Left hindlimb (tissue), 1 donor: ENCODE measurements around the gene ARHGAP26.
"Not testable (repeated sequence)": the region's sequence is repeated elsewhere in the genome, so short reads cannot be mapped to it uniquely, and the experiment has no call there.

Experiments used
- DNase-seq: peaks from one replicate; pipeline ENCODE4 v3.0.0-alpha.2; 2018

ARHGAP26 gene

GRCh38 chr5:143101725-143102386 is 331.7 kb downstream of the ARHGAP26 start:
- no peak for DNase-seq

GRCh38 chr5:143102411-143102810 is 332.2 kb downstream of the ARHGAP26 start:
- no peak for DNase-seq

GRCh38 chr5:143105216-143105905 is 335.2 kb downstream of the ARHGAP26 start:
- DNase-seq = no peak

GRCh38 chr5:143106174-143106573 is 336.0 kb downstream of the ARHGAP26 start:
- peak; percentile 72 for DNase-seq

- DNase-seq = no peak
Observed at GRCh38 chr5:143108498-143109128, 338.4 kb downstream of the ARHGAP26 start.

GRCh38 chr5:143110591-143110990 is 340.4 kb downstream of the ARHGAP26 start:
- no peak for DNase-seq

GRCh38 chr5:143111799-143112198 is 341.6 kb downstream of the ARHGAP26 start:
- DNase-seq = no peak

GRCh38 chr5:143113461-143113860 is 343.3 kb downstream of the ARHGAP26 start:
- DNase-seq = no peak

GRCh38 chr5:143114481-143114880 is 344.3 kb downstream of the ARHGAP26 start:
- DNase-seq = no peak

- DNase-seq = no peak
Observed at GRCh38 chr5:143115381-143115780, 345.2 kb downstream of the ARHGAP26 start.

- DNase-seq = no peak
Observed at GRCh38 chr5:143116814-143117213, 346.6 kb downstream of the ARHGAP26 start.

GRCh38 chr5:143117821-143118220 is 347.6 kb downstream of the ARHGAP26 start:
- DNase-seq = no peak

GRCh38 chr5:143118222-143118621 is 348.0 kb downstream of the ARHGAP26 start:
- no peak for DNase-seq

- not testable (repeated sequence) for DNase-seq
Observed at GRCh38 chr5:143118818-143119217, 348.6 kb downstream of the ARHGAP26 start.

GRCh38 chr5:143119291-143119769 is 349.2 kb downstream of the ARHGAP26 start:
- DNase-seq = no peak

- DNase-seq = no peak
Observed at GRCh38 chr5:143119881-143120341, 349.7 kb downstream of the ARHGAP26 start.

- DNase-seq = no peak
Observed at GRCh38 chr5:143120460-143121134, 350.4 kb downstream of the ARHGAP26 start.

- DNase-seq = no peak
Observed at GRCh38 chr5:143121135-143121475, 350.9 kb downstream of the ARHGAP26 start.

GRCh38 chr5:143124593-143124992 is 354.4 kb downstream of the ARHGAP26 start:
- no peak for DNase-seq

- DNase-seq = no peak
Observed at GRCh38 chr5:143126174-143127019, 356.2 kb downstream of the ARHGAP26 start.

- no peak for DNase-seq
Observed at GRCh38 chr5:143128412-143129071, 358.4 kb downstream of the ARHGAP26 start.

GRCh38 chr5:143129203-143129602 is 359.0 kb downstream of the ARHGAP26 start:
- no peak for DNase-seq
